Liver (tissue), 3 donors: ENCODE results near the gene ARHGEF7.
A peak's percentile ranks its signal among the peaks of the same experiment; 100 is the strongest.

Experiments used
- ATF3 ChIP-seq: IDR thresholded peaks from 2 replicates; pipeline ENCODE4 v1.6.1; 2016; ENCODE audit warnings: antibody characterized with exemption
- CTCF ChIP-seq: fragments of 150-350 bp; IDR thresholded peaks from 2 replicates; pipeline ENCODE4 v1.5.1; 2017; ENCODE audit warnings: improper control_type of control experiment, low read depth, low read length; ENCODE audit not compliant: missing input control
- FOXA1 ChIP-seq: IDR thresholded peaks from 2 replicates; pipeline ENCODE4 v1.6.1; 2016; ENCODE audit warnings: antibody characterized with exemption
- GABPA ChIP-seq, 2 donors: IDR thresholded peaks in 1 of 2; conservative IDR thresholded peaks in 1 of 2; 2 replicates each; pipeline ENCODE4 v1.6.1; 2016; ENCODE audit warnings: antibody characterized with exemption in 2 of 2, mild to moderate bottlenecking in 1 of 2, moderate library complexity in 1 of 2
- MAX ChIP-seq: IDR thresholded peaks from 2 replicates; pipeline ENCODE4 v1.6.1; 2016; ENCODE audit warnings: antibody characterized with exemption
- RAD21 ChIP-seq, 2 donors: IDR thresholded peaks; 2 replicates each; pipeline ENCODE4 v1.6.1; 2016; ENCODE audit warnings: antibody characterized with exemption in 2 of 2, mild to moderate bottlenecking in 2 of 2
- REST ChIP-seq: IDR thresholded peaks from 2 replicates; pipeline ENCODE4 v1.6.1; 2016; ENCODE audit warnings: antibody characterized with exemption, mild to moderate bottlenecking
- RXRA ChIP-seq, 2 donors: IDR thresholded peaks; 2 replicates each; pipeline ENCODE4 v1.6.1; 2017 to 2018; ENCODE audit warnings: antibody characterized with exemption in 2 of 2, mild to moderate bottlenecking in 1 of 2
- SP1 ChIP-seq: IDR thresholded peaks from 2 replicates; pipeline ENCODE4 v1.6.1; 2018; ENCODE audit warnings: antibody characterized with exemption, mild to moderate bottlenecking
- TAF1 ChIP-seq: conservative IDR thresholded peaks from 2 replicates; pipeline ENCODE4 v1.6.1; 2016; ENCODE audit warnings: antibody characterized with exemption, mild to moderate bottlenecking
- donor health status: healthy.
- donor health status: healthy.

- TF ChIP-seq RXRA (IDR thresholded peaks at IDR 0.05) (no peak), CTCF (no peak), TAF1 (no peak), GABPA (IDR thresholded peaks at IDR 0.05 in 1 of 2, conservative IDR thresholded peaks at IDR 0.05 in 1 of 2) (peak; percentile 85 to 94), ATF3 (no peak), FOXA1 (no peak), MAX (no peak), RAD21 (IDR thresholded peaks at IDR 0.05) (peak; percentile 18 to 31), SP1 (no peak), REST (no peak)
Observed at GRCh38 chr13:111153279-111153976, 38.3 kb downstream of the ARHGEF7 start.
